Measurements from ENCODE around the gene ITCH. TPM values are rescaled to one million over a fixed set of nuclear protein-coding genes. Genes with fewer than 3 reads are reported as not detected.
A peak's percentile ranks its signal among the peaks of the same experiment; 100 is the strongest.

ITCH gene
- total and polyA plus RNA-seq, 9 donors, result 14.0 to 65.8 (median 50.8) TPM

DNA sequence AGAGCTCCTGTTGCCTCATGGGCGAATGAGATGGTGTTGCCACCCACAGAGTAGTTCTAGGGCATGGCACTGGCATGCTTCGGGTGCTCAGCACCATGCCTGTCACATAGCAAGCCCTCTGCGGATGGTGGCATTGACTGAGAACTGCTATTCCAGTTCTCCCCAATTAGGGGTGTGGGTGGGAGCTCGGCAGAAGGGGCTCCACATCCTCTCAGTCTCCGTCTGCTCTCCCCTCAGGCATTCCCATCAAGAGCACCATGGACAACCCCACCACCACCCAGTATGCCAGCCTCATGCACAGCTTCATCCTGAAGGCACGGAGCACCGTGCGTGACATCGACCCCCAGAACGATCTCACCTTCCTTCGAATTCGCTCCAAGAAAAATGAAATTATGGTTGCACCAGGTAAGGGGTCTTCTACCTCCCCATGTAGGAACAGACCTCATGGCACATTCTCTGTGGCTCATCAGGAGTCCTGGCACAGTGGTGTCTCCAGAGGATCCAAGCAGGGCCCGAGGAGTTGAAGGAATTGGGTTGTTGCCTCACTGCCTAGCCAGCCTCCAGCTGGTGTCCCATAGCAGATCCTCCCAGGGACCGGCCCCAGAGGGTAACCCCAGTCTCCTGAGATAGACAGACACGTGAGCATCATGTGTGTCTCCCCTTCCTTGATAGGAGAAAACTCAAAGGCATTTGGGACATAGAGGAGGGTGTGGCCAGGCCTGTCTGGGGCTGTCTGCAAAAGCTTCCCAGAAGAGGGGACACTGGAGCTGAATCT lies 171.5 kb downstream of the ITCH start:
- no peaks in the 10 kb centered on the region for H3K36me3 ChIP-seq
- TF ChIP-seq, protein P1, sequence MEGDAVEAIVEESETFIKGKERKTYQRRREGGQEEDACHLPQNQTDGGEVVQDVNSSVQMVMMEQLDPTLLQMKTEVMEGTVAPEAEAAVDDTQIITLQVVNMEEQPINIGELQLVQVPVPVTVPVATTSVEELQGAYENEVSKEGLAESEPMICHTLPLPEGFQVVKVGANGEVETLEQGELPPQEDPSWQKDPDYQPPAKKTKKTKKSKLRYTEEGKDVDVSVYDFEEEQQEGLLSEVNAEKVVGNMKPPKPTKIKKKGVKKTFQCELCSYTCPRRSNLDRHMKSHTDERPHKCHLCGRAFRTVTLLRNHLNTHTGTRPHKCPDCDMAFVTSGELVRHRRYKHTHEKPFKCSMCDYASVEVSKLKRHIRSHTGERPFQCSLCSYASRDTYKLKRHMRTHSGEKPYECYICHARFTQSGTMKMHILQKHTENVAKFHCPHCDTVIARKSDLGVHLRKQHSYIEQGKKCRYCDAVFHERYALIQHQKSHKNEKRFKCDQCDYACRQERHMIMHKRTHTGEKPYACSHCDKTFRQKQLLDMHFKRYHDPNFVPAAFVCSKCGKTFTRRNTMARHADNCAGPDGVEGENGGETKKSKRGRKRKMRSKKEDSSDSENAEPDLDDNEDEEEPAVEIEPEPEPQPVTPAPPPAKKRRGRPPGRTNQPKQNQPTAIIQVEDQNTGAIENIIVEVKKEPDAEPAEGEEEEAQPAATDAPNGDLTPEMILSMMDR (IDR thresholded peaks at IDR 0.05), result no peak
- no peaks in the 10 kb centered on the region for H3K27me3 ChIP-seq
- H3K4me1 ChIP-seq (ENCODE audit: insufficient read depth), result no peaks in the 10 kb centered on the region
- intact Hi-C loops (cut with DNase I), result loop anchor here in 1 of 4 donors (10.0 kb wide), 1 partner anchor 170 kb away; the partner anchor contains the start of gene TP53INP2
- DNase-seq, result no peak
- no peak overlapping the region for H3K4me3 ChIP-seq
- WGBS, 3 donors, result 90 to 93% (median 92%) methylated on average over 15 of the region's 15 CpGs
- no peak overlapping the region for H3K27ac ChIP-seq
- H3K9me3 ChIP-seq, result no peaks in the 10 kb centered on the region

GRCh38 chr20:34535301-34535840 lies 172.3 kb downstream of the ITCH start:
- DNase-seq, result no peak
- no peaks in the 10 kb centered on the region for H3K9me3 ChIP-seq
- H3K4me1 ChIP-seq (ENCODE audit: insufficient read depth), result no peaks in the 10 kb centered on the region
- TF ChIP-seq, protein P1 (IDR thresholded peaks at IDR 0.05), result no peak
- TF ChIP-seq POLR2A (IDR thresholded peaks at IDR 0.05) (no peak), EP300 (IDR thresholded peaks at IDR 0.05) (no peak)
- H3K36me3 ChIP-seq, result no peaks in the 10 kb centered on the region
- no peak overlapping the region for H3K4me3 ChIP-seq
- intact Hi-C loops (cut with DNase I), result loop anchor here in 1 of 4 donors (10.0 kb wide), 1 partner anchor 169 kb away; the partner anchor contains the start of gene TP53INP2
- WGBS, 3 donors, result 89 to 94% (median 91%) methylated on average over 15 of the region's 15 CpGs
- no peak overlapping the region for H3K27ac ChIP-seq
- no peaks in the 10 kb centered on the region for H3K27me3 ChIP-seq

- no peaks in the 10 kb centered on the region for H3K4me1 ChIP-seq (ENCODE audit: insufficient read depth)
- H3K36me3 ChIP-seq, result no peaks in the 10 kb centered on the region
- no peak for DNase-seq
- no peaks in the 10 kb centered on the region for H3K9me3 ChIP-seq
- no peak overlapping the region for H3K27ac ChIP-seq
- intact Hi-C loops (cut with DNase I), result loop anchor here in 1 of 4 donors (10.0 kb wide), 1 partner anchor 169 kb away; the partner anchor contains the start of gene TP53INP2
- H3K27me3 ChIP-seq, result no peaks in the 10 kb centered on the region
- no peak overlapping the region for H3K4me3 ChIP-seq
- 93 to 97% (median 94%) methylated on average over 2 of the region's 2 CpGs for WGBS, 3 donors
- TF ChIP-seq EP300 (IDR thresholded peaks at IDR 0.05) (no peak), POLR2A (IDR thresholded peaks at IDR 0.05) (no peak)
- TF ChIP-seq, protein P1 (IDR thresholded peaks at IDR 0.05), result no peak
Measured at GRCh38 chr20:34535857-34536256, 172.8 kb downstream of the ITCH start.

DNA sequence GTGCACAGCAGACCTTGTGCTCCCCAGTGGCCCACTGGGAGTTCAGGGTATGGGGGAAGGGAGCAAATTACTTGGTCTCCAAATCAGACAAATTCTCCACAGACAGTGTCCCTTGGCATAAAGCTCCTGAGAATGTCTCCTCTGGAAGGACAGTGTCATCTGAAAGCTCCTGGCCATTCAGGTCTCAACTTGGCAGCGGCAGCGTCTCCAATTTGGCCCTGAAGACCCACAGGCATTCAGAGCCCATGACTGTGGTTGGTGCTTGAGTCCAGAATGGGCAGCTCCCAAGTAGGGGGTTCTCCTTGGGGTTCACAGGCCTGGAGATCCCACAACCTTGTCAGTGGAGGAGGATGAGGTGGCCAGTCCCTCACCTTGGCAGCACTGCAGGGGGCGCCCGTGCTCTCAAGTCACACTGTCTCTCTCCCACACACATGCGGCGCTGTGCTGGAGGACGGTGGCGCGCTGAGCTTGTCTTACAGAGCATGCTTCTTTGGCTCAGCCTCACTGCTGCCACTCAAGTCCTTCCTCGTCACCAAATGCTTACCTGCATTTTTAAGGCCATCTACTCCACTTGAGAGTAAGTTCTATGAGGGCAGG lies 173.8 kb downstream of the ITCH start:
- H3K9me3 ChIP-seq, result no peaks in the 10 kb centered on the region
- H3K27ac ChIP-seq, result no peak overlapping the region
- no peaks in the 10 kb centered on the region for H3K27me3 ChIP-seq
- H3K4me1 ChIP-seq (ENCODE audit: insufficient read depth), result no peaks in the 10 kb centered on the region
- DNase-seq, result peak in 1 of 5 donors; percentile 35
- intact Hi-C loops (cut with DNase I), result loop anchor here in 1 of 4 donors (10.0 kb wide), 1 partner anchor 168 kb away; the partner anchor contains the start of gene TP53INP2
- no peak overlapping the region for H3K4me3 ChIP-seq
- 66 to 76% (median 71%) methylated on average over 10 of the region's 10 CpGs for WGBS, 3 donors
- TF ChIP-seq, protein P1 (IDR thresholded peaks at IDR 0.05), result no peak
- TF ChIP-seq POLR2A (IDR thresholded peaks at IDR 0.05) (no peak), EP300 (IDR thresholded peaks at IDR 0.05) (no peak)
- H3K36me3 ChIP-seq, result no peaks in the 10 kb centered on the region

Measured in ovary (tissue), 9 donors.